A673 (cell line): Measurements from ENCODE around the gene CETP. TPM values are rescaled to one million over a fixed set of nuclear protein-coding genes. Genes with fewer than 3 reads are reported as not detected.
"Not testable (repeated sequence)": the region's sequence is repeated elsewhere in the genome, so short reads cannot be mapped to it uniquely, and the experiment has no call there.

Experiments
- BruUV-seq: library from RNA; stranded (reverse); fragments of 400-500 nt; replicated peaks from 2 replicates; lab custom pipeline; 2021; lab: Mats Ljungman, UMichigan
- CTCF ChIA-PET: fragments of 300-600 bp; sonication (Branson Sonifier 250); formaldehyde crosslinking; loops from one replicate; lab custom pipeline; 2022; ENCODE audit warnings: antibody characterized with exemption; lab: Charles Lee
- POLR2A ChIA-PET: fragments of 300-600 bp; sonication (Branson Sonifier 250); formaldehyde crosslinking; loops from one replicate; lab custom pipeline; 2022; ENCODE audit warnings: antibody characterized with exemption; ENCODE audit not compliant: low non-redundant PET; lab: Charles Lee
- DNase-seq: peaks from one replicate; pipeline ENCODE4 v3.0.0-alpha.2; 2015; ENCODE audit warnings: low spot score
- H3K27ac ChIP-seq: fragments of 200-600 bp; sonication (generic); 2 replicates; pipeline ENCODE4 v1.5.1; 2016; ENCODE audit warnings: mixed run types, low read depth, mild to moderate bottlenecking, mixed read lengths, antibody characterized with exemption, low read length; ENCODE audit not compliant: poor library complexity, severe bottlenecking
- H3K27me3 ChIP-seq: fragments of 200-600 bp; sonication (generic); replicated peaks from 2 replicates; pipeline ENCODE4 v1.6.1; 2017; ENCODE audit warnings: mixed run types, low read depth, mild to moderate bottlenecking, mixed read lengths, antibody characterized with exemption, low read length; ENCODE audit not compliant: insufficient read depth, poor library complexity
- H3K36me3 ChIP-seq: fragments of 200-600 bp; sonication (generic); 2 replicates; pipeline ENCODE4 v1.6.1; 2016; ENCODE audit warnings: mixed run types, mild to moderate bottlenecking, mixed read lengths, antibody characterized with exemption, low read length; ENCODE audit not compliant: insufficient read depth, poor library complexity, severe bottlenecking
- H3K4me1 ChIP-seq: fragments of 200-600 bp; sonication (generic); 2 replicates; pipeline ENCODE4 v1.6.1; 2017; ENCODE audit warnings: mixed run types, mild to moderate bottlenecking, mixed read lengths, antibody characterized with exemption, low read length; ENCODE audit not compliant: insufficient read depth, poor library complexity, severe bottlenecking
- H3K4me3 ChIP-seq: fragments of 200-600 bp; sonication (generic); 2 replicates; pipeline ENCODE4 v1.5.1; 2016; ENCODE audit warnings: low read depth, mixed run types, mild to moderate bottlenecking, mixed read lengths, low read length; ENCODE audit not compliant: poor library complexity, severe bottlenecking
- H3K9me3 ChIP-seq: fragments of 200-600 bp; sonication (generic); 2 replicates; pipeline ENCODE4 v1.6.1; 2016; ENCODE audit warnings: mixed run types, low read depth, mild to moderate bottlenecking, mixed read lengths, antibody characterized with exemption, low read length; ENCODE audit not compliant: poor library complexity, severe bottlenecking
- EZH2 ChIP-seq: fragments of 200-600 bp; sonication (generic); IDR thresholded peaks from 2 replicates; pipeline ENCODE4 v1.6.1; 2017; ENCODE audit warnings: borderline replicate concordance, low read depth, mild to moderate bottlenecking, mixed read lengths, antibody characterized with exemption, low read length; ENCODE audit not compliant: poor library complexity, severe bottlenecking
- intact Hi-C: fragments of 100-400 bp; cut with micrococcal nuclease; formaldehyde crosslinking; loops from one replicate; pipeline ENCODE4 v1.10.0; 2022; ENCODE audit not compliant: unreplicated experiment
- total RNA-seq: library from RNA; stranded (reverse); gene quantifications from 2 replicates; pipeline ENCODE4 v1.2.3, GENCODE V29; 2021
- TF ChIP-seq, protein P1 (sequence below): fragments of 300-800, 200-600 bp; sonication (generic); conservative IDR thresholded peaks from 2 replicates; pipeline ENCODE4 v1.5.1; 2017; ENCODE audit warnings: low read depth, mild to moderate bottlenecking, antibody characterized with exemption, low read length, moderate library complexity, mixed read lengths

Gene CETP
- total RNA-seq, 1 experiment from 2014 or later, result not detected

DNA sequence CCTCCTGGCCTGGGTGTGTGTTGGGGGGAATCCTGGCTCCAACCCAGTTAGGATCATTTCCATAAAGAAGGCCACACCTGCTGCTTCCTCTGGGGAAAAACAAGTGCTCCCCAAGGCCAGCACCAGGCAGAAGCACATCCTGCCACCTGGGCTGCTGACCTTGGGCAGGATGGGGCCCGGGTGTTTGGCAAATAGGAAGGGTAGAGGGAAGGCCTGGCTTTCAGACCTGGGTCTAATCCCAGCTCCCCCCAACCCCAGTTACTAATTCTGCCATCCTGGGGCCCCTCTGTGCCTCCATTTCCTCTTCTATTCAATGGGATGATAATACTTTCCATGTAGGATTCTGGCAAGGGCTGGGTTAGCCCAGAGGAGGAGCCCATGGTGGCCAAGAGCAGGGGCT, 24.6 kb downstream of the CETP start:
- intact Hi-C loops, result no loop called here
- ChIA-PET POLR2A (no interaction called here), CTCF (no interaction called here)
- Histone ChIP-seq H3K4me1 (peaks cover 15% of the 10 kb centered on the region), H3K9me3 (no peaks in the 10 kb centered on the region), H3K27ac (no peak overlapping the region), H3K36me3 (no peaks in the 10 kb centered on the region), H3K27me3 (no peaks in the 10 kb centered on the region), H3K4me3 (no peak overlapping the region)
- DNase-seq, result no peak
- BruUV-seq, result no TSS peak
- TF ChIP-seq EZH2, result no peak
- TF ChIP-seq, protein P1, sequence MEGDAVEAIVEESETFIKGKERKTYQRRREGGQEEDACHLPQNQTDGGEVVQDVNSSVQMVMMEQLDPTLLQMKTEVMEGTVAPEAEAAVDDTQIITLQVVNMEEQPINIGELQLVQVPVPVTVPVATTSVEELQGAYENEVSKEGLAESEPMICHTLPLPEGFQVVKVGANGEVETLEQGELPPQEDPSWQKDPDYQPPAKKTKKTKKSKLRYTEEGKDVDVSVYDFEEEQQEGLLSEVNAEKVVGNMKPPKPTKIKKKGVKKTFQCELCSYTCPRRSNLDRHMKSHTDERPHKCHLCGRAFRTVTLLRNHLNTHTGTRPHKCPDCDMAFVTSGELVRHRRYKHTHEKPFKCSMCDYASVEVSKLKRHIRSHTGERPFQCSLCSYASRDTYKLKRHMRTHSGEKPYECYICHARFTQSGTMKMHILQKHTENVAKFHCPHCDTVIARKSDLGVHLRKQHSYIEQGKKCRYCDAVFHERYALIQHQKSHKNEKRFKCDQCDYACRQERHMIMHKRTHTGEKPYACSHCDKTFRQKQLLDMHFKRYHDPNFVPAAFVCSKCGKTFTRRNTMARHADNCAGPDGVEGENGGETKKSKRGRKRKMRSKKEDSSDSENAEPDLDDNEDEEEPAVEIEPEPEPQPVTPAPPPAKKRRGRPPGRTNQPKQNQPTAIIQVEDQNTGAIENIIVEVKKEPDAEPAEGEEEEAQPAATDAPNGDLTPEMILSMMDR, result no peak

DNA sequence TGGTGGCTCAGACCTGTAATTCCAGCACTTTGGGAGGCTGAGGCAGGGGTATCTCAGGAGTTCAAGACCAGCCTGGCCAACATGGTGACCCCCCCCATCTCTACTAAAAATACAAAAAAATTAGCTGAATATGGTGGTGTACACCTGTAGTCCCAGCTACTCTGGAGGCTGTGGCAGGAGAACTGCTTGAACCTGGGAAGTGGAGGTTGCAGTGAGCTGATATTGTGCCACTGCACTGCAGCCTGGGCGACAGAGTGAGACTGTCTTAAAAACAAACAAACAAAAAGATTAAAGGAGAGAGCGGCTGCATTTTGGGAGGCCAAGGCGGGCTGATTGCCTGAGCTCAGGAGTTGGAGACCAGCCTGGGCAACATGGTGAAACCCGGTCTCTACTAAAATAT, 25.2 kb downstream of the CETP start:
- DNase-seq, CTCF ChIA-PET, H3K27me3 ChIP-seq, H3K27ac ChIP-seq, H3K9me3 ChIP-seq, intact Hi-C loops, BruUV-seq, POLR2A ChIA-PET, H3K4me3 ChIP-seq, H3K36me3 ChIP-seq: not testable (repeated sequence)
- peaks cover 12% of the 10 kb centered on the region for H3K4me1 ChIP-seq

DNA sequence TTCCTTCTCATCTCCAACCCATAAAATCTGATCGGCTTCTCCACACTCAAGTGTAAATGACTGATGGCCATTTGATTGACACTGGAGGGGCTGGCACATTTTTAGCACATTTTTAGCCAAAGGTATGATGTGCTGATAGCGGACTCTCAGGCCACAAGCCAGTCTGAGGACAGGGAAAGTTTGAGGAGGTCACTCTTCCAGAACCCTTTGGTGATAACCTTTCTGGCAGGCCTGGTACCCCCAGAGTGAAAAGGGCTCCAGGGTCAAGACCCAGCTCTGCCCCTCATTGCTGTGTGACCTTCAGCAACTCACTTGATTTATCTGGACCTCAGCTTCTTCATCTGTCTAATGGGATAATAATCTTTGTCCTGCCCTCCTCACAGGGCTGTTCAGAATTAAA, 25.9 kb downstream of the CETP start:
- H3K4me1 ChIP-seq, result peaks cover 12% of the 10 kb centered on the region
- intact Hi-C loops, result no loop called here
- H3K36me3 ChIP-seq, result no peaks in the 10 kb centered on the region
- no peak overlapping the region for H3K27ac ChIP-seq
- DNase-seq, result no peak
- no peak for TF ChIP-seq EZH2
- H3K27me3 ChIP-seq, result no peaks in the 10 kb centered on the region
- ChIA-PET CTCF (no interaction called here), POLR2A (no interaction called here)
- no peaks in the 10 kb centered on the region for H3K9me3 ChIP-seq
- no TSS peak for BruUV-seq
- no peak overlapping the region for H3K4me3 ChIP-seq

DNA sequence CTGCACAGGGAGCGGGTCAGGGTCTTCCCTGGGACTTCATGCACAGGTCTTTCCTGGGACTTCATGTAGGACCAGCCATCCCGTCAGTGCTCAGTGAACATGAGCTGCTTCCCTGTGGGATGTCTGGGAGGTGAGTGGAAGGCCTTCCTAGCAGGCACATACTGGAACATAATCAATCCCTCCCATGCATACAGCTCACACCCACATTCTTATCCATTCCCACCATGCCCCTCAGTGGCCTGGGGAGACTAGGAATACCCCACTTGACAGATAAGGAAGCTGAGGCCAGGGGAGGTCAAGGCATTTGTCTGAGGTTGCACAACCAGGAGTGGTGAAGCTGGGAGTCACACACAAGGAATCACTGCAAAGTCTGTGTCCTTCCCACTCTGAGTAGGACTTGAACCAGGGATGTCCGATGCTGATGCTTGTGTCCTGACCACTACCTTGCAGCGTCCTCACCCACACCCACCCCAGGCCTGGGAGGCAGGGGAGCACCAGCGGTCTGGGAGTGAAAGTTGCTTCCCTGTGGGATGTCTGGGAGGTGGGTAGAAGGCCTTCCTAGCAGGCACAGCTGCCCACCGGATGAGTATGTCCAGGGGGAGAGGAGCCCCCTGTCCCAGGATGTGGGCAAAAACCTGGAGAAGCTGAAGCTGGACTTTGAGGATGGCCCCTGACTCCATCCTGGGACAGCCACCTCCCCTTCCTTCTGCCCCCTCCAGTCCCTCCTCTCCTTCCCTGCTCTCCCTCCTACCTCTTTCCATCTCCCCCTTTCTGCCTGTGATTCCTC, 26.6 kb downstream of the CETP start:
- H3K27ac ChIP-seq, result peak overlapping the region; percentile 53
- ChIA-PET POLR2A (no interaction called here), CTCF (no interaction called here)
- intact Hi-C loops, result no loop called here
- BruUV-seq, result no TSS peak
- no peaks in the 10 kb centered on the region for H3K27me3 ChIP-seq
- H3K4me3 ChIP-seq, result peak overlapping the region; percentile 60
- no peak for TF ChIP-seq EZH2
- TF ChIP-seq, protein P1, result no peak
- no peaks in the 10 kb centered on the region for H3K9me3 ChIP-seq
- H3K36me3 ChIP-seq, result no peaks in the 10 kb centered on the region
- H3K4me1 ChIP-seq, result peaks cover 12% of the 10 kb centered on the region
- DNase-seq, result no peak
